ENCODE measurements around the gene FGGY. TPM values are rescaled to one million over a fixed set of nuclear protein-coding genes. Genes with fewer than 3 reads are reported as not detected.
A peak's percentile ranks its signal among the peaks of the same experiment; 100 is the strongest.

FGGY gene
- total RNA-seq, 1 donor from 2014 or later = 24.3 TPM

DNA sequence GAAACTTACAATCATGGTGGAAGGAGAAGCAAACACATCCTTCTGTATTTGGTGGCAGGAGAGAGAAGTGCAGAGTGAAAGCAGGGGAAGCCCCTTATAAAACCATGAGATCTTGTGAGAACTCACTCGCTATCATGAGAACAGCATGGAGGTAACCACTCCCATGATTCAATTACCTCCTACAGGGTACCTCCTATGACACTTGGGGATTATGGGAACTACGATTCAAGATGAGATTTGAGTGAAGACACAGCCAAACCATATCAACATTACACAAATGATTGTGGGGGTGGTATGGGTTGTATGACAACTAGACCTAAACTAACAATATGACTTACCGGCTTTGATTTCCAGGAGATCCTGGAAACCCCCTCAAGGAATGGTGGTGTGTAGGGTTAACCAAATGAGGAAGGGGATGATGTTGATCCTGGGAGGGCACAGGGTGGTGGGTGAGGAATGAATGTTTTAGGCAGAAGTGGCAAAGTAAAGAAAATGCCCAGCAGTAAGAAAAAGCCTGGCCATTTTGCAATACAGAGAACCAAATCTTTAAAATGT, 80.5 kb downstream of the FGGY start:
- TF ChIP-seq CTCF (conservative IDR thresholded peaks at IDR 0.05; ENCODE audit: low read depth, low read length) = no peak
- no peak overlapping the region for H3K4me3 ChIP-seq (ENCODE audit: low read depth, low read length)
- DNase-seq (ENCODE audit: low read depth) = no peak

GRCh38 chr1:59378621-59379370, 81.9 kb downstream of the FGGY start:
- no peak for TF ChIP-seq CTCF (conservative IDR thresholded peaks at IDR 0.05; ENCODE audit: low read depth, low read length)
- H3K4me3 ChIP-seq (ENCODE audit: low read depth, low read length) = no peak overlapping the region
- DNase-seq (ENCODE audit: low read depth) = no peak

- H3K4me3 ChIP-seq (ENCODE audit: low read depth, low read length) = no peak overlapping the region
- TF ChIP-seq CTCF (conservative IDR thresholded peaks at IDR 0.05; ENCODE audit: low read depth, low read length) = no peak
- no peak for DNase-seq (ENCODE audit: low read depth)
These were observed 82.5 kb downstream of the FGGY start for GRCh38 chr1:59379371-59379728.

GRCh38 chr1:59383963-59384362, 87.1 kb downstream of the FGGY start:
- TF ChIP-seq CTCF (conservative IDR thresholded peaks at IDR 0.05; ENCODE audit: low read depth, low read length) = no peak
- H3K4me3 ChIP-seq (ENCODE audit: low read depth, low read length) = no peak overlapping the region

DNA sequence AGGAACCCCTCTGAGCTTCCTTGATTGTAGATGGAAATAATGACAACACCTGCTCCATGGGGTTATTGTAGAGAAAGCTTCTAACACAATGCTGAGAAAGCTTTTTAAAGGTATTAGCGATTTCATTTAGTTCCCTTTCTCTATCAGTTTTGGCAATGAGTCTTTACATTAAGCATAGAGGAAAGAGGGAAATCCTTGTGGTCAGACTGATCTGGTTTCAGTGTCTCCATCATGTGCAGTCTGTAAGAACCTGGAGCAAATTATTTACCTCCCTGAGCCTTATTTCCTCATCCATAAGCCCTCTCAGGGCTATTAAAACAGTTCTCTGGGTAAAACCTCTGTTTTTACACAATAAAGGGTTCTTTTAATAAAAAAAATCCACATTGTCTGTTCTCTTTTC, 87.5 kb downstream of the FGGY start:
- no peak for TF ChIP-seq CTCF (conservative IDR thresholded peaks at IDR 0.05; ENCODE audit: low read depth, low read length)
- no peak for DNase-seq (ENCODE audit: low read depth)
- no peak overlapping the region for H3K4me3 ChIP-seq (ENCODE audit: low read depth, low read length)

More at GRCh38 chr1:59383963-59384362, 87.1 kb downstream of the FGGY start:
- no peak for DNase-seq (ENCODE audit: low read depth)

GRCh38 chr1:59388191-59388590, 91.3 kb downstream of the FGGY start:
- no peak for TF ChIP-seq CTCF (conservative IDR thresholded peaks at IDR 0.05; ENCODE audit: low read depth, low read length)
- DNase-seq (ENCODE audit: low read depth) = peak; percentile 13
- H3K4me3 ChIP-seq (ENCODE audit: low read depth, low read length) = no peak overlapping the region

DNA sequence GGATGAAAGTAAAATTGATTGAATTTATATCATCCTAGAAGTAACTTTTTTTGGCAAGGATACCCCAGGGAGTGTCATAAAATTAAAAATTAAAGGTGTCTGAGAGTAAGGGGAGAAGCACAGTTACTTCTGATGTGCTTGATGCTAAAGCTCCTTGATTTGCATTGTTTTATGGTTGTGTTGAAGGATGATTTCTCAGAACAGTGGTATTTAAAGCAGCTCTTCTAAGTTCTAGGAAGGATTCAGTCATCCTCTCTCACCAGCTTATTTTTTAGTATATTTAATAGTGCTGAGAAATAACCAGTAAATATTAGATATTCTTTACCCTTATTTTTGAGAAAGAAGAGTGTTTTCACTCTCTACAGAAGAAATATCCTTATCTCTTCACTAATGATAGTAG, 93.0 kb downstream of the FGGY start:
- H3K4me3 ChIP-seq (ENCODE audit: low read depth, low read length) = no peak overlapping the region
- no peak for DNase-seq (ENCODE audit: low read depth)
- TF ChIP-seq CTCF (conservative IDR thresholded peaks at IDR 0.05; ENCODE audit: low read depth, low read length) = no peak
